ENCODE results near the gene HMGCS1.
"Not testable (repeated sequence)": the region's sequence is repeated elsewhere in the genome, so short reads cannot be mapped to it uniquely, and the experiment has no call there.

HMGCS1 gene

DNA sequence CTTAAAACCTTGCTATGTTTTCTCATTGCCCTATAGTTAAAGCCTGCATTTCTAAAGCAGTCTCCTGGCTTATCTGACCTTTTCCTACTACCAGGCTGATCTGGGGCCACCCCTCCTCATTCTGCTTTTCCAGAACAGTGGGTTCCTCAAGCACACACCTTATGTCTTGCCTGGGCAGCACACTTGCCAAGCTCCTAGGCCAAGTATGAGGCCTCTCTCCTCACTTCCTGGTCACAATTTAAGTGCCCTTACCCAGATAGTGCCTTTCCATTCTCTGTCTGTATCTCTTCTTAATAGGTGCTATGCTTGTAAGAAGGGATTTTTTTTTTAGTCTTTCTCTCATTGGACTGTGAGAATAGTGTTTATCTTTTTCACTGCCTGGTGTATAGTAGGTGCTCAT lies 39.7 kb downstream of the HMGCS1 start:
- DNase-seq: no peak

DNA sequence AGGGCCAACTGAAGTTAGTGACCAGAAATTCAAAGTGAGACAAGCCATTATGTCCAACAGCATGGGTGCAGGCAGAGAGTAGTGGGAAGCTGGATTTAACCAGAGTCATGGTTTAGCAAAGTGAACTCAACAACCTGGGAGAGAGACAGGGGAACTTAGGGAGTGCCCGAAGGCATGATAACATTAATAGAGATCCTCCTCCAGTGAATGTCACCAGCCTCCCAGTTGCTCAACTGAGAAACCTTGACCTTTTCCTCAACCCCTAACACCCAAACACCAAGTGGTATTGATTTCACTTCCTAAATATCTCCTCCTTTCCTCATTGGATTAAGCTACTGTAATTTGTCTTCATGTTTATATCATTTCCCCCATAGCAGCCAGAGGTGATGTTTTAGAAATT lies 42.6 kb downstream of the HMGCS1 start:
- DNase-seq: no peak

DNA sequence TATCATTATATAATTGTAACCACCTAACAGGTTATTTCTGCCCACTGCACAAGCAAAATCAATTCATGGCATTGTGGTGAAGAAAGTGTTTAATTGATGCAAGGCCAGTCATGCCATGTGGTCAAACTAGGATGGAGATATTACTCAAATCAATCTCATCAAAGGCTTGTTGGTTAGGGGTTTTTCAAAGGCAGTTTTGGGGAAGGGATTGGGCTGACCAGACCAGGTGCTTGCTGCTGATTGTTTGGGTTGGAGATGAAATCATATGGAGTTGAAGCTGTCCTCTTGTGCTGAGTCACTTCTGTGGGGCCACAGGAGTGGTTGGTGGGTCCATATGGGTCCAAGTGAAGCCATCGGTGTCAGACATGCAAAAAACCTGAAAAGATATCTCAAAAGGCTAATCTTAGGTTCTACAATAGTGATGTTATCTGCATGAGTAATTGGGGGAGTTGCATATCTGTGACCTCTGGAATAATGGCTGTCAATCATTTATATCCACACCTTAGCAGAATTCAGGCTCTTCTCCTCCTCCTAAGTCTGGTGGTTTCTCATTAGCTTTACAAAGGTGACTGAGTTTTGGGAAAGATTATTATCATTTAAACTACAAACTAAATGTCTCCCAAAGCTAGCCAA lies 44.9 kb downstream of the HMGCS1 start:
- no peak for DNase-seq

DNA sequence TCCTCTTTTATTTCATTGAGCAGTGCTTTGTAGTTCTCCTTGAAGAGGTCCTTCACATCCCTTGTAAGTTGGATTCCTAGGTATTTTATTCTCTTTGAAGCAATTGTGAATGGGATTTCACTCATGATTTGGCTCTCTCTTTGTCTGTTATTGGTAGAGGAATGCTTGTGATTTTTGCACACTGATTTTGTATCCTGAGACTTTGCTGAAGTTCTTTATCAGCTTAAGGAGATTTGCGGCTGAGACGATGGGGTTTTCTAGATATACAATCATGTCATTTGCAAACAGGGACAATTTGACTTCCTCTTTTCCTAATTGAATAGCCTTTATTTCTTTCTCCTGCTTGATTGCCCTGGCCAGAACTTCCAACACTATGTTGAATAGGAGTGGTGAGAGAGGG lies 50.9 kb downstream of the HMGCS1 start:
- DNase-seq: not testable (repeated sequence)

DNA sequence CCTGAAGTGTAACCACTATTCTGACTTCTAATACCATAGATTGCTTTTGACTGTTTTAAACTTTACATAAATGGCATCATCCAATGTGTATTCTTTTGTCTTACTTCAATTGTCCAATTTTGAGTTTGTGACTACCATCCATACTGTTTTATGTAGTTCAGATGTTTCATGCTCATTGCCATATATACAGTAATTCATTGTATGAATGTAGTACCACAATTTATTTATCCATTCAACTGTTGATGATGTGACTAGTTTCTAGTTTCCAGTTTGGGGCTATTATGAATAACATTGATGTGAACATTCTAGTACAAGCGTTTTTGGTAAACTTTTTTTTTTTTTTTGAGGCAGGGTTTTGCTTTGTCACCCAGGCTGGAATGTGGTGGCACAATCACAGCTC lies 55.1 kb downstream of the HMGCS1 start:
- DNase-seq: no peak

DNA sequence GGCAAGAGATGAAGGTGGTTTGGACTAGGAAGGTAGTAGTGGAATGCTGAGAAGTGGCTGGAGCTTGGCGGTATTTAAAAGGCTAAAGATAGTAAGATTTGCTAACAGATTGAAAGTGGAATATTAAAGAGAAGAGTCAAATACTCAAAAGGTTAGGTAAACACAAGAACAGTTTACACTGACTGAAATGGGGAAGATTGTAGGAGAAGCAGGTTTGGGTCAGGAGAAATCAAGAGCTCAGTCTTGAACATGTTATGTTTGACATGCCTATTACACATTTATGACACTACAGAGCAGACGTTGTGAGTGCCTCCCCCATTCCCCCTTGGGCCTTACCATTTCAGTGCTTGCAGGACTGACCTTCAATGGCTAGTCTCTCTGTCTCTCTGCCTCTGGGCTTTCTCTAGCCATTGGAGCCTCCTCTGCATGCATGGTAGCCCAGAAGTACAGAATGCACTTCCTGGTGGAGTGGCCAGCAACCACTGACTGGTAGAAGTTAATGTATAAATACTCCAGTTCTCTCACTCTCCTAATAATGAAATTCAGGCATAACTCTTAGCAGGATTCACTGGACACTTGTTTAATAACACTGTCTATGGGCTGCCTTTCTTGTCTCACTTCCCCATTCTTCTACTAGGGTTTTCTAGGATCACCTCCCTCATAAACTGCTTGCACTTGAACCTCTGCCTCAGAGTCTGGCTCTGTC lies 56.8 kb downstream of the HMGCS1 start:
- DNase-seq: no peak

DNA sequence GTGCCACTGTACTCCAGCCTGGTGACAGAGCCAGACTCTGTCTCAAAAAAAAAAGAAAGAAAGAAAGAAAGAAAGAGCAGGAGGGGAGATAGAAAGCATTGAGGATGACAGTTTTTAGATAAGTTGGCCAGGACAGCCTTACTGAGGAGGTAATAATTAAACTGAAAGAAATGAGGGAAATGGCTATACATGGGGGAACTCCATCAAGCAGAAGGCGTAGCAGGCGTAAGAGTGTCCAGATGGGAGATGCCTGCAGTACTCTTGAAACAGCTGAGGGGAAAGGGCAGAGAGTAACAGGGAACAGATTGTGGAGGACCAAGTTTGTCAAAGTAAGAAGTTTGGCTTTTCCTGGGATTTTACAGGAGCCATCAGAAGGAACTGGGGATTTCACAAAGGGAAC lies 57.5 kb downstream of the HMGCS1 start:
- DNase-seq: no peak

DNA sequence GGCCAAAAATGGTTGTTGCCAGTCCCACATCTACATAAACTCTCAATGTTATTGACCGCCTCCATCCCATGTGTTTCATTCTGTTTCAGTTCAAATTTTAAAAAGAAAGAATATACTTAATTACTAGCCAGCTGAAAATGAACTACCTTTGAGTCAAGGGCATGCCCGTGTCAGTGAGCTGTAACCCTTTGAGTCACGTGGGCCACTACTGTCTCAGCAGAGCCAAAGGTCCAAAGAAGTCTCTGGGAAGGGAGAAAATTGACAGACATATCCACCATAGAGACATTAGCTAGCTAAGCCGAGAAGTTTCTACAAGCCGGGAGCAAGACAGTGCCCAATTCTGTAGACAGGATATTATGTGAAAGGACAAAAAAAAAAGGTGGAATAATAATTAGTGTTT lies 61.5 kb downstream of the HMGCS1 start:
- no peak for DNase-seq

DNA sequence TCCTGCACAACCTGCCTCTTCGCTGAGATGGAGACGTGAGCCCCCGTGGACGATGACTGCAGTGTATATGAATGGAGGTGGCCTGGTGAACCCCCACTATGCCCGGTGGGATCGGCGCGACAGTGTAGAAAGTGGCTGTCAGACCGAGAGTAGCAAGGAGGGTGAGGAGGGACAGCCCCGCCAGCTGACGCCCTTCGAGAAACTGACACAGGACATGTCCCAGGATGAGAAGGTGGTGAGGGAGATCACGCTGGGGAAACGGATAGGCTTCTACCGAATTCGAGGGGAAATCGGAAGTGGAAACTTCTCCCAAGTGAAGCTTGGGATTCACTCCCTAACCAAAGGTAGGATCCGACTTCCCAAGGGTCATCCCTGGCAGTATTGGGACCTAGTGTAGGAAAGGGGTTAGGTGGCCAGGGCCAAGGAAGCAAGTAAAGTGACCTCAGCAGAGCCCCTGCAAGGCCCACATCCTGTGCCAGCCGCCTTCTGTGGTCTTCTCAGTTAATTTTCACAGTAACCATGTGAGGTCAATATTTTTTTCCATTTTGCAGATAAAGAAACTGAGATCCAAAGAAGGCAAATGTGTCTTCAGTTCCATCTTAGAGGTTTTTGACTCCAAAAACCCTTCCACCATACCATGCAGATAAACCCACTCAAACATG lies 67.4 kb downstream of the HMGCS1 start:
- DNase-seq: no peak

DNA sequence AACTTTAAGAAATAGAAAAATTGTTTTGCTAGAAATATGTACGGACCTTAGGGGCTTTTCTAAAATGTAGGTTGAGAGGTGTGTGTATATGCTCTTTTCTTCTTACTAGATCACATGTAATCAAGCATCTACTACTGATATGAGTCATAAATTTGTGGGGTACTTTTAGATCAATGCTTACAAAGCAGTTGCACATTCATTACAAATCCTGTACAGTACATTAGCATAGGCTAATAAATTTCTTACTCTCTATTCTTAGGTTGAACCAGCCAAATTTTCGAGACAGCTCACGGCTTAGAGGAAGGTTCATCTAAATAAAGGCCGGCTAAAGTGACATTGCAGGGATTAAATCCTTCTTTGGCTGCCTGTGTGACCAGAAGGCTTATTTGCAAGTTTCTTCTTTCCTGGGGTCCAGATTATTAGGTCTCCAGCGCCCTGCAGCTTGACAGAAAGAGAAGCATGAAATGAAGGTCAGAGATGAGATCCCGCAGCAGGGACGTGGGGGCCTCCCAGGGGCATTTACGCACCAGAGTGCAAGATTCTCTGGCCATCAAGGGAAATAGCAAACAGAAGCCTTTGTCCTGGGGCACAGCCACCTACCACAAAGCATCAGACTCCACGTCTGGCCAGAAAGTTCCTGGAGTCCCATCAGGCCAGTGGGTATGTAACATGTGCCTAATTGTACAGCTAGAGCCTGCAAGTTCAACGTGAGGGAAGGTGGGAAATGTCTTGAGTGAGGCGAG lies 68.2 kb downstream of the HMGCS1 start:
- DNase-seq: no peak

DNA sequence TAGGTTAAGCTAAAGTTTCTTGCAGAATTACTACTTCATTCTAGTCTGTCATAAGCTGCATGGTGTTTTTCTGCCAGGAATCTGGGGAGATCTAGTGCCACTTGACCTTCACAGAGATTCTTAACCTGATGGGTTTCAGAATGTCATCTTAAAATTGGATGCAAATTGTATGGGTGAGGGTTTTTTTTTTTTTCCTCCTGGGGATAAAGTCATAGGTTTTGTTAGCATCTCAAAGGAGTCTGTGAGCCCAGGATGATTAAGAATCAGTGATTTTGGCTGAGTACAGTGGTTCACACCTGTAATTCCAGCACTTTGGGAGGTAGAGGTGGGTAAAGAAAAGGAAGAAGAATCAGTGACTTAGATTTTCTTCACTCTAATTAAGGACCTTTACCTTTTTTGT lies 69.9 kb downstream of the HMGCS1 start:
- no peak for DNase-seq

DNA sequence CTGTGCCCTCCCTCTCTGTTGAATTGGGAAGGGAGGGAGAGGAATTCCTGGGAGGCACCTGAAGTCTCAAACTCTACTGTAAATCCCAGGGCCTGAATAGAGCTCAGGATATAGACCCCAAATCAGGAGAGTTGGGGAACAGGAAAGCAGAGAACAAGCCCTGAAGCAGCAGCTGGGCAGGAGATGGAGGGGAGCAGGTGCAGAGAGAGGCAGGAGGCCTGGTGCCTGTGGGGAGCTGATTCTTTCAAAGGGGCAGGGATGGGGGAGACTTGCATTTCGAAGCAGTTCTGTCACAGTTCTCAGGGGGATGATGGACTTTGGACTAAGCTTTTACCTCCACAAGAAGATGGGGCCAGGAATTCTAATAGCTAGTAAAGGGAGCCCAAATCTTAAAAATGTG lies 71.0 kb downstream of the HMGCS1 start:
- DNase-seq: no peak
